MM.1S (cell line): ENCODE data around the gene GFRA1.

Source experiments
- CTCF ChIP-seq: fragments of 300-600 bp; sonication (generic); IDR thresholded peaks from 2 replicates; pipeline ENCODE4 v1.5.1; 2016; ENCODE audit warnings: antibody characterized with exemption, low read length, mixed read lengths
- EZH2 ChIP-seq: fragments of 300-600 bp; sonication (generic); optimal IDR thresholded peaks from 2 replicates; pipeline ENCODE3; 2017; ENCODE audit warnings: low read depth, mild to moderate bottlenecking, antibody characterized with exemption, low read length, mixed read lengths

DNA sequence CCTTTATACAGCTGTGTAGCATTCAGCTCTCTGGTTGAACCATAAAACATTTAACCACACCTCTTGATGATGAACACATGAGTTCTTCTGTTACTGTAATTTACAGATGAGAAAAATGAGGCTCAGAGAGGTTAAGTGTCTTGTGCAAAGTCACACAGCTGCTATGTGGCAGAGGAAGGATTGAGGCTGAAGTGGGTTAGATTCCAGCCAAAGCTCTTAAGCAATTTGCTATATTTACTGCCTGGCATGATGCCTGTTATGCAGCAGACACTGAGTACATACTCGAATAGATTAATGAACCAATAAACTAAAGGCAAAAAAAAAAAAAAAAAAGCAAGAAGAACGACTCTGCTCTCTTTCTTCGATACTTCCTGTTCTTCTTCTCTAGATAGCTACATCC is 35.7 kb downstream of the GFRA1 start:
- TF ChIP-seq CTCF = no peak
- no peak for TF ChIP-seq EZH2
